CD4-positive, alpha-beta T cell treated with Interleukin-1 beta for 1 hour (primary cell): ENCODE measurements around the gene NRXN2.
A peak's percentile ranks its signal among the peaks of the same experiment; 100 is the strongest.

Source experiments
- DNase-seq, 2 donors: peaks; one replicate each; pipeline ENCODE4 v3.0.0-alpha.2; 2020 to 2022

The NRXN2 gene

DNA sequence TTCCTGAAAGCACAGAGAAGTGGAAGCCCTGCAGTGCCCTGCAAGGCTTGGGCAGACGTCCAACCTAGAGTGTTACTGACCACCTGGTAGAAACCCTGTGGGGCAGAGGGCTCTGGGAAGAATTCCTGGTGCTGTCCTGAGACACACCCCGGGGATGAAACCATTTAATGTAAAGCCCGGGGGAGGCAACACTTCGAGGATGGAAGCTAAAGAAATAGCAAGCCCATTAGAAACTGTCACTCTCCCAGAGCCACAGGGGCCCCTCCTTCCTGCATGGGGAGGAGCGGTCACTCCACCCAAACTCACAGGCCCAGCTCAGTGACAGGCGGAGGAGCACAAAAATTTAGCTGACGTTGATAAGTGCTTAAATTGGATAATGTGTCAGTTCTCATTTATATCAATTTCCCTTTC lies 57.6 kb downstream of the NRXN2 start:
- DNase-seq, result no peak

DNA sequence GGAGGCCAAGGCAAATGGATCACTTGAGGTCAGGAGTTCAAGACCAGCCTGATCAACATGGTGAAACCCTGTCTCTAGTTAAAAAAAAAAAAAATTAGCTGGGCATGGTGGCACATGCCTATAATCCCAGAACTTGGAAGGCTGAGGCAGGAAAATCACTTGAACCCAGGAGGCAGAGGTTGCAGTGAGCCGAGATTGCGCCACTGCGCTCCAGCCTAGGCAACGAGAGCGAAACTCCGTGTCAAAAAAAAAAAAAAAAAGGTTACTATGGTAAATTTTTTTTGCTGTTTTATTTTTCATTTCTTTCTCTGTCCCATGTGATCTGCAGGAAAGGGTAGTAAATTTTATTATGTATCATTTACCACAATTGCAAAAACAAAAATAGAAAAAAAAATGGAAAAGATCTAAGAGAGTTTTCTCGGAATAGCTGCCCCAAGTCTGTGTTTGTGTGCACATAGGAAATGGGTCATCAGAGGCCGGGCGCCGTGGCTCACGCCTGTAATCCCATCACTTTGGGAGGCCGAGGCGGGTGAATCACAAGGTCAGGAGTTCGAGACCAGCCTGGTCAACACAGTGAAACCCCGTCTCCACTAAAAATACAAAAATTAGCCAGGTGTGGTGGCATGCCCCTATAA lies 58.6 kb downstream of the NRXN2 start:
- peak in 1 of 2 donors; percentile 15 for DNase-seq

DNA sequence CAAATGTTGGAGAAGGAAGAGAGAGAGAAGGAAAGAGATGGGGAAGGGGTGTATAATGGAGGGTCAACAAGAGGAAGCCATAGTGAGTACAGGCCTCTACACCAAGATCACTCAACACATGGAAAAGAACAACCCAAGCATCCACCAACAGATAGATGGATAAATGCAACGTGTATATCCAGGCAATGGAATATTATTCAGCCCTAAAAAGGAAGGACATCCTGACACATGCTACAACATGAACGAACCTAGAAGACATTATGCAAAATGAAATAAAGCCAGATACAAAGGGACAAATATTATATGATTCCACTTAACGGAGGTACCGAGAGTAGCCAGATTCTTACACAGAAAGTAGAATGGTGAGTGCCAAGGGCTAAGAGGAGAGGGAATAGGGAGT lies 59.3 kb downstream of the NRXN2 start:
- no peak for DNase-seq

DNA sequence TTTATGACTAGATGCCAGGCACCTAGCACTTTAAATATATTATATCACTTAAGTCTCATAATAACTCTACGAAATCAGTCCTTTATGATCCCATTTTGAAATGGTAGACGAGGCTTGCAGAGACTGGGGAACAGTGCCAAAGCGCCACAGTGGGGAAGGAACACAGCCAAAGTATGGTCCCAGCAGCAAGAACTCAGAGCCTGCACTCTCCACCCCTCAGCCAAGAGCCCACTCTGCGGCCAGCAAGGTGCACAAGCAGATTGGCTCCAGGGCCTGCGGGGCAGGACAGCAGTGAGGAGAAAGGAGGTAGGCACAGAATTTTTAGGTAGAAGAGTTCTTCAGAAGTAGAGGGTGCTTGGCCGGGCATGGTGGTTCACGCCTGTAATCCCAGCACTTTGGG lies 61.4 kb downstream of the NRXN2 start:
- DNase-seq, result no peak

DNA sequence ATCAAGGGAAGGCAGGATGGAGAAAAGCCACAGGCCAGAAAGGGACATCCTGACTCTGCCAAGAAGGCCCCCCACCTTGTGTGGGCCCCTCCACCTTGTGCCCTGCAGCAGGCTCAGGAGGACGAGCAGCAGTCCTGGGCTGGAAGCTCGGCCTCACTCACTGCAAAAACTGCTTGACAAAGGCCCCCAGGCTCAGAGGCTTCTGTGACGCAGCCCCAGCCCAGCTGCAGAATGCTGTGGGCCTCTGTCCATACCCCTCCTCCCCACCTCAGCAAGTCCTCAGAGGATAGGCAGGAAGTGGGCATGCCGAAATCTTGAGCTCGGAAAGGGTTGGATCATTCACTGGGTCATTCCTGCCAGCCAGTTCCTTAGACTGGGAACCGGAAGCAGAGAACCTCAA lies 61.9 kb downstream of the NRXN2 start:
- DNase-seq, result no peak

DNA sequence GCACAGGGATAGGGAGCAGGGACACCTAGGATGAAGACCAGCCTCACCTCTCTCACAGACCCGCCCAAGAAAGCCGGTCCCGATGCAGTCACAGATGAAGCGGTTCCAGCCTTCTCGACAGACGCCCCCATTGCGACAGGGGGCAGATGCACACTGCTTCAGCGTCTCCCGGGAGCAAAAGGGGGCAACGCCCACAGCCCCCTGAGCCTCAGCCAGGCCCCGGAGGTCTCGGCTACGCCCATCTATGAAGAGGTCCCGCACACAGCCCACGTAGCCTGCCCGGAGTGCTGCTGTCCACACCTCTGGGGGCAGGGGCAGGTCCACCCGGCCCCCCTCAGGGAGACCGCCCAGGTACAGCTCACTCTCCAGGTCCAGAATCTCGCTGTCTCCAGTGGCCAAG lies 62.3 kb downstream of the NRXN2 start:
- no peak for DNase-seq

DNA sequence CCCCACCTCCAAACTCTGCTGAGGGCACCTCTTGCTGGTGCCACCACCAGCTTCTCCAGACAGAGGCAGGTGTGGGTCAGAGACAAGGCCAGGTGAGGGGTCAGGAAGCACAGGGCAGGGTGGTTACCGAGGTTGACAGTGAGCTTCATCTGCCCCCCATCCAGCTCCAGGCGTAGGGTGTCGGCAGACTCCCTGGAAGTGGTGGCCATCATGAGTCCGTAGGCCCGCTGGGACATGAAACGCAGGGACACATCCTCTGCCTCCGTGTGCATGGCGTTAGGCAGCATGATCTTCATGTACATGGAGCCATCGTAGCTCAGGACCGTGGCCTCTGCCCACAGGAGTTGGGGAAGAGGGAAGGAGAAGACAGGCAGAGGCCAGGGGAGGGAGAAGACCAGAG lies 62.8 kb downstream of the NRXN2 start:
- no peak for DNase-seq

DNA sequence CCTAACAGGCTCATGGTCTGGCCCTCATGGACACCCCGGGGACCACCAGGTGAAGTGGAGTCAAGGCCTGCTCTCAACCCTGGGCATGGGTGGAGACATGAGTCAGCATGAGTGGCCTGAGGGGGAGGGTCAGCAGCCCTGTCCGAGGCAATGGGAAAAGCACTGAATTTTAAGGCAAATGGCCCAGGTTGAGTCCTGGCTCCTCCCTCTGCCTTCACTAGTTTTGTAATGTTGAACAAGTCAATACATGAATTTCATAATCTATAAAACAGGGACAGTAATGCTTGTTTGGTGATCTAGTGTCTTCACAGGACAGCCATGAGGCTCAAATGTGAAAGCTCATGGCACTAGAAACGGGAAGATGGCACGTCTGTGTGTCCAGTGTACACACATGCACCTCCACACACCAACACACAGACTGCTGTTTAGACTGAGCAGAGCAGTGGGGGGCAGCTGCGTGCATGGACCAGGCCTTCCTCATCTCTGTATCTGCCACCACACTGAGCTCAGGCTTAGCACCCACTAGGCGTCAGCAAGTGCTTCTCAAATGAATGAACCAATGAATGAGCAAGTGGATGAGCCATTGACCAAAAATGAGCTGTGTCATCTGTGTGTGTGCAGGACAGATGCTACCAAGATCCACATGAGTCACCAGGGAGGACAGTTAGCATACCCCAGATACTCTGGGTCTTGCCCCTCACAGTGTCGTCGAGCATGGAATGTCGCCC lies 63.4 kb downstream of the NRXN2 start:
- peak in 1 of 2 donors; percentile 19 for DNase-seq

DNA sequence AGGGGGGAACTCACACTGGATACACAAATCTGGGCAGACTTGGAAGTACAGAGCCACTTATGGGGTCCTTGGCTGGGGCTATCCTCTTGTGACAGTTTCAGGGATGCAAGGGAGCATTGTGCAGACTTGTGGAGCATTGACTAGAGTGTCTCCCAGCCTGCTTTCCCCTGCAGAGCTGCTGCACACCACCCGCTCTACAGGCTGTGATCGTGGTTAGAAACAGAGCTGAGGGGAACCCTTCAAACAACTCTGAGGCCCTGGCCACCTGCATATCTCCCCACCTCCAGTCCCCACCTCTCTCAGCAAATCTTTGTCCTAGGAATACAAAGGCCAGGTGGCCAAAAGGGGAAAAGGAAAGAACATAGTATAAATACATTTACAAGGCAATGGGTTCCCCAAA lies 64.7 kb downstream of the NRXN2 start:
- no peak for DNase-seq

DNA sequence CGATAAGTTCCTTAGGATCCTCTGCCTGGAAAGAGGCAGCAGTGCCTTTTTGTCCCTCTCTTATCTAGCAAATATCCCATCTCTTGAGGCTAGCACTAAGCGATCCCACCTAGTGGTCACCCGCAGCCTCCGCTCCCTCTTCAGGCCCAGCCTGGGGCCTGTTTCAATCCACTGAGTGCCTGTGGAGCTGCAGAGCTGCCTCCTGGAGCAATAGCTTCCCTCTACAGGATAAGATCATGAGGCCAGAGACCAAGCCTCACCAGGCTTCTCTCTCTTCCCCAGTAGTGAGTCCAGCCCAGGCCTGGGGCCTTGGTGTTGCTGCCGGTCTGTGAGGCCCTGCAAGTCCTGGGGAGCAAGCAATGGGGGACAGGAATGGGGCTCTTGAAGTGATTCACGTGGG lies 66.1 kb downstream of the NRXN2 start:
- DNase-seq, result no peak

DNA sequence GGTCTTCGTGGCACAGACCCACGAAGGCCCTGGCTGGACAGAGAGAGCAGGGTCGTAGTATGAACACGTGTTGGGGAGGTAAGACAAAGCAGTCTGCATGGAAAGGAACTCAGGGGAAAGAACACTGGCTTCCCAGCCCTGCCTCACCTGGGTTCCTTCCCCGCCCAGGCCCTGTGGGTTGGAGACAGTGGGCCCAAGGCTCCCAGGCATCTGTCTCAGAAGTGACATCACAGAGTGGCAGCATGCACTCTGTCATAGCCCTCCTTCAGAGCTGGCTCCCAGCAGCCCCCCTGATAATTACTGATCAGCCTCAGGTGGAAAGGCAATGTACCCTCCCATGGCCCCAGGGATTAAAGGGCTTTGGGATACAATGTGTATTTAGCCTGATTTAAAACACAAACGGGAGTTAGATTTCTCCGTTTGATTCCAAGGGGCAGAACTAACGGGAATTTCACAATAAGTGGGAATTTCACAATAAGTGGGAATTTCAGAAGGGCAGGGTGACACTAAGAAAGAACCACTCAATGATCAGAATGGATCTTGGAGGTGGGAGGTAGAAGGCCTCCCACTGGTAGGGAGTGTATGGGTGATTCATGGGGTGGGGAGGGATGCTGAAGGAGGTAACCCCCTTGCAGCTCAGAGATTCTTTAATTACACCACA lies 66.9 kb downstream of the NRXN2 start:
- no peak for DNase-seq

DNA sequence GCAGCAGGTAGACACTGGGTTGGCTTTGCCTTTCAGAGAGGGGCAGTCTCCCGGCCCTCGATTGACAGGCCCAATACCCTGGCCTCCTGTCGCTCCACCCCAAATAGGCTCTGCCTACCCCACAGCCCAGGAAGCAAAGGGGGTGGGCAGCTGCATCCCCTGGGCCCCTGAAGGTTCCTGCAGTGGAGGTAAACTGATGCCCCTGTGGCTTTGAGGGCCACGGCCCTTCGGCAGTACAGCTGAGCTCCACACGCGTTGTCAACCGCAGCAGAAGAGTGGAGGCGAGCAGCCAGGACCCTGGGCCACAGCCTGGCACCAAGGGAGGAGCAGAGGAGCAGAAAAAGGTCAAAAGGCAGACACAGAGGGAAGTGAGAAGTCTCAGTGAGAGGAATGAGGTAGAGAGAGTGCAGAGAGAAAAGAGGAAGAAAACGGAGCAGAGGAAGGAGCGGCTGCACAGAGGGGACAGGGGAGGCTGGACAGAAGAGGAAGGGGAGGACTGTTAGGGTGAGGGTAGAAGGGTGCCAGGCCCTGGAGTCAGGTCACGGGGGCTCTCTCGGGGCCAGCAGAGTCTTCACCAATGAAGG lies 67.9 kb downstream of the NRXN2 start:
- peak in 1 of 2 donors; percentile 31 for DNase-seq

DNA sequence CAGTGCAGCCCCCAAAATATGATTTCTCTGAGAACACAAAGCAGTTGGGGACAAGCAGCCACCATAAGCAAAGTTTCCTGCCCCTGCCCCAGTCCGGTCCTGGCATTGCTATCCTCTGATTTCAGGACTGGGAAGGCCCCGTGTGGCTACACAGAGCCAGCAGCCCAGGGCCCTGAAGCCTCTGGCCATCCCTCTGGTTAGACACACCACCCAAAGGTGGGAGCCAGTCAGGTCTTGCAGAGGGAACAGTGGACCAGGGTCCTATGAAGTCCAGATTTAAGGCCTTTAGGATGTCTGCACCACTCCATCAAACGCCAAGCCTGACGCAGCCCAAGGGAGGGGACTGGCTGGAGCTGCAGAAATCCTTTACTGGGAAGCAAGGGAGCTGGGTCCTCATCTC lies 68.6 kb downstream of the NRXN2 start:
- no peak for DNase-seq

DNA sequence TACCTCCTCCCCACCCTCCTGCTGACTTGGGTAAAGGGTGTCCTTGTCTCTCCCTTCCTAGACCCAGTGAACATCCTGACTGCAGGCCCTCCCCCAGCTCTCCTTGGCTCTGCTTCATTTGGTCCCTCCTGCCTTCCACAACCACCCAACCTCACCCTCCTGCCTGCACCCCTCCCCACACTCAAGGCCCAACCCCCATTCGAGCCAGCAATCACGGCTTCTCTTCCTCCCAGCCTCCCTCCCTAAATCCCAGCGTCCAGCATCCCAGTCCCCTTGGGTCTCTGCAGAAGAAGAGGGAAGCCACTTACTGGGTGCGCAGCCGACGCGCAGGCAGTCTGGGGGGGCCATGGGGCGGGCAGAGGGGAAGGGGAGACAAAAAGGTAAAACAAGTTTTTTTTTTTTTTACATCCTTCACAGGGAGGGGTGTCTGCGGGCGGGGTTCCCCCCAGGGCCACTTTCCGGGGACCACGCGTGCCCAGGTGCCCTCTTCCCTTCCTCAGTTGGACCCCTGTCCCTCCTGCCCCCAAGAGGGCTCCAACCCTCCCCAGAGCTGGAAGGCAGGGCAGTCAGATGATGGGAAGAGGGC lies 69.5 kb downstream of the NRXN2 start:
- DNase-seq, result no peak

DNA sequence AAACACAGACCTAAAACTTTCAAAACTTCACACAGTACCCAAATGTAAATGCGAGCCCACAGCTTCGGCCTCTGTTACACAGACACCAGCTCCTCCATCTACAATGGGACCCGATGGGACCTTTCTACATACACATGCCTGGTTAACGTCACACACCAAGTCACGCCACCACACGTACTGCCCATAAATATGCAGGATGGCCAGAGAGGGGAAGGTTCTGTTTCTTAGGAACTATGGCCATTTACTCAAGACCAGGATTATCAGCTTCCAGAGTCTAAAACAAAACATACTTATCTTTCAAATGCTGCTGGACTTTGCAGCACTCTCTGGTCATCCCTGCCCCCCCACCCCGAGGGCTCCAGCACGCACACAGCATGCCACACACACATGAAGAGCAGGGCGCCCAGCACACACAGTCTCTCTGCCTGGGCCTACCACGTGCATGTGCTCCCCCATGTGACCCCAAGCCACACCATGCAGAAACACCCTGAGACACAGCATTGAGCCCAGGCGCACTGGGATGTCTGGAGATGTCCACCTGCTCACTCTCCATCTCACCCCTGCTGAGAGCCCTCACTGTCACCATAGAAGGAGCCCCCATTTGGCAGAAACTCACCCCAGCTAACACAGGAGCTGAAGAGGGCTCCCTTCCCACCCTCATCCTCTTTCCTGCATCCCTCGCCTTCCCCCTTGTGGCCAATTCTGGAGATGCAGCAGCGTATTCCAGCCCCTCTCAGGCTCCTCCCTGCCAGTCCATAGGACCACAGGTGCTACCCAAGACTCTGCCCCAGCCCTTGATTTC lies 70.2 kb downstream of the NRXN2 start:
- DNase-seq, result peak; percentile 61 to 71

DNA sequence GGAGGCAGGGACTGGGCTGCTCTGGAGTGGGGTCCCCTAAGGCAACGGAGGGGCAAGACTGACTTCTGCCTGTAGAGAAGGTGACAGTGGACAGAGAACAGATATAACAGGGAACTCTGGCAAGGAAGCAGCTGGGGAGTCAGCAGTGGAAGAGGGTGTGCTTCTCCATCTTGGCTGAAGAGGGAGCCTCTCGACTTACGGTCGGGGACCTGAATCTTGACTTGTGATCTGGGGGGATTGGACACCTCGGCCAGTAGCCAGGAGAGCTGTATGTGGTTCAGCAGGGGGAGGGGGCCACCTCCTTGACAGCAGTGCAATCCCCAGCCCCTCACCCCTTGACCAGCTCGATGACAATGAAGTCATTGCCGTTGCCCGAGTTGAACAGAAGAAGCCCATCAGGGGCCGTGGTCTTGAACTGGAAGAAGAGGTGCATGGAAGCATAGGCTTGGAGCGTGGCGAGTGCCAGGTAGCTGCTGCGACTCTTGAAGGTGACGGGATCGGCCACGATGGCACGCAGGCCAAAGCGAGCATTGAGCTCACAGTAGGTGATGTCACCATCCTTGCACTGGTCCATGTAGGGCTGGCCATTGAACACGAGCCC lies 72.0 kb downstream of the NRXN2 start:
- no peak for DNase-seq

DNA sequence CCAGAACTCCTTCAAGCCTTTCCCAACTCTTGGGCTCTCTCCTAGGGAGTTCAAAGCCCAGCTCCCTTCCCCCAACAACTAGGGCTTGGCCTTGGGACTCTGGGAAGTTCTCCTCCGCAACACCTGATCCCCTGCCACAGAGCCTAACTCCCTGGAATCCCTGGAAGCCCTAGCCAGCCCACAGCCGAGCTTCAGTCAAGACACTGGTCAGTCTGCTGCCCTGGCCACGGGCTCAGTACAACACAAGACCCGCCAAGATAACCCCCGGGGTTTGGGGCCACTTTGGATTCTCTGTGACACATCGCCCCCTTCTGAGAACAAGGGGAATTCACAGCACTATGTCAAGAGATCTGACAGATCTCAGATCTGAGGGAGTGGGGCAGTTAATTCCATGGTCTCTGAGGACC lies 73.7 kb downstream of the NRXN2 start:
- DNase-seq, result no peak

DNA sequence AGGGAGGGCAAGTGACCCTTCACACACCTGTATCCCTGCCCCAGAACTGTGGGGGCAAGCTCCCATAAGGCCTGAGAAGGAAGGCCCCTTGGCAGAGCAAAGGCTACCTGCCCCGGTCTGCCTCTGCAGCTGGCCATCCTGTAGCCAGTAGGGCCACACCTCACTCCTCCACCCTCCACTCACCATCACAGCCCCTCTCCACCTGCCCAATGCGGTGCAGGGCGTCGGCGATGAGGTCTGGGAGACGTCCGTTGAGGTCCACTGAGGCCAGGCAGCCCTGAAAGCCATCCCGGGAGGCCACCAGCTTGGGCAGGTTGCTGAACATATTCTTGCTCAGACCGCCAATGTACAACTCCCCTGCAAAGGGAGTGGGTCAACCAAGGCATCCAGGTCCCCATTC lies 74.4 kb downstream of the NRXN2 start:
- DNase-seq, result no peak

DNA sequence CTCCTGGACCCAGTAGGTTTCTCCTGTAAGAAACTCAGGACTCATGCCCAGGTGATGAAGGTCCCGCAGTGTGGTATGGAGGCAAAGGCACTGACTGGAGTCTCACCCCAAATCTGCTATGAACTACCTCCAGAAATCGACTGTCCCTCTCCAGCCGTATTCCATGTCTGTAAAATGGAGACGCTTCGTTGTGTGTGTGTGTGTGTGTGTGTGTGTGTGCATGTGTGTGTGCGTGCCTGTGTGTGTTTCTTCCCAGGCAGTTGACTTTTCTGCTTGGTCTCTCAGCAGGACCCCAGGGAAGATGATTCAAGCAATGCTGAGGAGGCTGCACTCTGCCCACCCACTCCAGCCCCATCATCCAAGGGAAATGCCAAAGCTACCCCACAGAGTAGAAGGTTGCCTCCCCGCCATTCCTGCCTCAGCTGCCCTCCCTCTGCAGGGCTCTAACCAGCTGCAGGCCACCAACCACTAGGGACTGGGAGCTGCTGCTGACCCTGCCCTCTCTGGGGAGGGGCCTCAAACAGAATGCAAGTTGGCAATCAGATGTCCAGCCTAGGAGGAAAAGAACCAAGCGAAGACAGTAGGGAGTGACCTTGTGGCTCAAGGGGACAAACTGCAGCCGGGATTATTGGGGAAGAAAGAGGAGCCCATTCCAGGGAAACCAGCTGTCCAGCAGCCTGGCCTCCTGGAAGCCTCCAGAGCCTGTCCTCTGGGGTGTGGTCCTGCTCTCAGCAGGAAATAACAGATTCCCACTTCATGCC lies 75.8 kb downstream of the NRXN2 start:
- no peak for DNase-seq

DNA sequence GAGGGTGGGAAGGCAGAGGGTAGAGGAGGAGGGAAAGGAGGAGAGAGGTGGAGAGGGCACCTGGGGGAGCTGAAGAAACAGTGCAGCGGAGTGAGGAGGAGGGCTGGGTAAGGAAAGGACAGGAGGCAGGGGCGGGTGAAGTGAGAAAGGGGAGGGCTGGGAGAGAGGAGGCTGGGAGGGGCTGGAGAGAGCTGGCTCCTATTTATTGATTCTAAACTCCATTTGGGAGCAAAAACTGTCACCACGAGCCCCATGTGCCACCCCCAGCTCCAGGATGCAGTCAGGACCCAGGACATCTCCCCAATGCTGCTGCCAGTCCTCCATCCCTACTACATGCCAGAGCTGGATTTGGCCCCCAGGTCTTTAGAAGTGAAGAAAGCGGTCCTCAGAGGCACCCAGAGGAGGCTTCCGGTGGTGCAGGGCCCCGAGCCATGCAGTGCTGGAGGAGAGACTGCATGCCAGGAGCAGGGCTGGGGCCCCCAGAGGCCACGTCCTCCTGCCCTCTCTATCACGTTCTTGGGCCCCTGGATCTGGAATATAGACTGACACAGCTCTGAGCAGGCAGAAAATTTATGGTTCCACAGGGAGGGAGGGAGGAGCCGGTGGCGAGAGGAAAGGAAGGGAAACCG lies 78.2 kb downstream of the NRXN2 start:
- DNase-seq, result no peak
